Activated CD8-positive, alpha-beta T cell treated with anti-CD3 and anti-CD28 coated beads for 36 hours (primary cell): ENCODE results near the gene ANKRD28. TPM values are rescaled to one million over a fixed set of nuclear protein-coding genes. Genes with fewer than 3 reads are reported as not detected.
A peak's percentile ranks its signal among the peaks of the same experiment; 100 is the strongest.

ENCODE experiments used
- ATAC-seq: fragments of 200-7000 bp; cut with Tn5 transposase; one replicate; pipeline ENCODE4 v1.10.0; 2021; ENCODE audit warnings: mild to moderate bottlenecking, moderate library complexity
- CTCF ChIA-PET: fragments of 350-600 bp; sonication (Branson Sonifier 250); formaldehyde crosslinking; loops from one replicate; lab custom pipeline; 2021; ENCODE audit warnings: antibody characterized with exemption; lab: Charles Lee
- POLR2A ChIA-PET: fragments of 350-600 bp; sonication (Branson Sonifier 250); formaldehyde crosslinking; loops from one replicate; lab custom pipeline; 2021; ENCODE audit warnings: antibody characterized with exemption; lab: Charles Lee
- DNase-seq: peaks from one replicate; pipeline ENCODE4 v3.0.0-alpha.2; 2020
- H3K27ac Mint-ChIP-seq: one replicate; pipeline ENCODE4 v1.8.0; 2021; ENCODE audit warnings: mild to moderate bottlenecking, mixed read lengths
- H3K27me3 Mint-ChIP-seq: one replicate; pipeline ENCODE4 v1.8.0; 2021; ENCODE audit warnings: mixed read lengths
- H3K36me3 Mint-ChIP-seq: one replicate; pipeline ENCODE4 v1.8.0; 2021; ENCODE audit warnings: low read depth, mixed read lengths
- H3K4me1 Mint-ChIP-seq: one replicate; pipeline ENCODE4 v1.8.0; 2021; ENCODE audit warnings: low read depth, mixed read lengths
- H3K4me3 Mint-ChIP-seq: one replicate; pipeline ENCODE4 v1.8.0; 2021; ENCODE audit warnings: mild to moderate bottlenecking, moderate library complexity, mixed read lengths
- H3K9me3 Mint-ChIP-seq: one replicate; pipeline ENCODE4 v1.8.0; 2021; ENCODE audit warnings: mixed read lengths
- CTCF ChIP-seq: fragments of 200-600 bp; IDR thresholded peaks from one replicate; pipeline ENCODE4 v1.8.0; 2022; ENCODE audit warnings: antibody characterized with exemption, mild to moderate bottlenecking
- intact Hi-C: fragments of 100-400 bp; cut with micrococcal nuclease; formaldehyde crosslinking; loops from one replicate; pipeline ENCODE4 v1.10.0; 2022
- total RNA-seq, 2 experiments: library from RNA; stranded (reverse); gene quantifications; one replicate each; pipeline ENCODE4 v1.2.3, GENCODE V29; 2021

The ANKRD28 gene
- total RNA-seq, 2 experiments from 2014 or later: 32.9 to 35.3 TPM

GRCh38 chr3:15679306-15679705, 118.5 kb downstream of the ANKRD28 start:
- Mint-ChIP-seq H3K36me3 (peaks cover 17% of the 10 kb centered on the region), H3K27ac (no peak overlapping the region), H3K4me3 (no peak overlapping the region), H3K27me3 (no peaks in the 10 kb centered on the region), H3K4me1 (no peaks in the 10 kb centered on the region), H3K9me3 (no peaks in the 10 kb centered on the region)
- POLR2A ChIA-PET: no interaction called here
- intact Hi-C loops: no loop called here
- DNase-seq (no peak), ATAC-seq (no peak)
- CTCF ChIA-PET: no interaction called here
- TF ChIP-seq CTCF: no peak

- Mint-ChIP-seq H3K36me3 (peaks cover 15% of the 10 kb centered on the region), H3K27me3 (no peaks in the 10 kb centered on the region), H3K4me3 (no peak overlapping the region), H3K27ac (no peak overlapping the region), H3K4me1 (no peaks in the 10 kb centered on the region), H3K9me3 (no peaks in the 10 kb centered on the region)
- ChIA-PET POLR2A (no interaction called here), CTCF (interaction anchor here (1.9 kb wide), 1 partner anchor 10 kb away, joined by 4 read pairs; no protein-coding TSS in a partner anchor)
- ATAC-seq (no peak), DNase-seq (no peak)
- intact Hi-C loops: no loop called here
- TF ChIP-seq CTCF: no peak
Measured at GRCh38 chr3:15676259-15676658, 121.5 kb downstream of the ANKRD28 start.

GRCh38 chr3:15673536-15673935, 124.2 kb downstream of the ANKRD28 start:
- POLR2A ChIA-PET: interaction anchor here (0.6 kb wide), 1 partner anchor 154 kb away, joined by 3 read pairs; no protein-coding TSS in a partner anchor
- Mint-ChIP-seq H3K4me3 (no peak overlapping the region), H3K9me3 (no peaks in the 10 kb centered on the region), H3K36me3 (peaks cover 20% of the 10 kb centered on the region), H3K27me3 (no peaks in the 10 kb centered on the region), H3K27ac (no peak overlapping the region), H3K4me1 (peaks cover 3% of the 10 kb centered on the region)
- CTCF ChIA-PET: interaction anchor here (1.4 kb wide), 1 partner anchor 15 kb away, joined by 4 read pairs; no protein-coding TSS in a partner anchor
- ATAC-seq (no peak), DNase-seq (no peak)
- no peak for TF ChIP-seq CTCF
- intact Hi-C loops: no loop called here

GRCh38 chr3:15667484-15667883, 130.3 kb downstream of the ANKRD28 start:
- ATAC-seq: peak; percentile 89
- DNase-seq: peak; percentile 78
- H3K9me3 Mint-ChIP-seq: peaks cover 3% of the 10 kb centered on the region
- intact Hi-C loops: no loop called here
- peaks cover 41% of the 10 kb centered on the region for H3K36me3 Mint-ChIP-seq
- no peak for TF ChIP-seq CTCF
- H3K27me3 Mint-ChIP-seq: peaks cover under 1% of the 10 kb centered on the region
- H3K4me1 Mint-ChIP-seq: peaks cover 27% of the 10 kb centered on the region
- H3K4me3 Mint-ChIP-seq: no peak overlapping the region
- ChIA-PET POLR2A (interaction anchor here (0.6 kb wide), 2 partner anchors 15 to 1484 kb away, joined by 3 read pairs; no protein-coding TSS in a partner anchor), CTCF (interaction anchor here (0.7 to 1.4 kb wide), 6 partner anchors 13 to 145 kb away, joined by 3 to 7 read pairs (median 3); no protein-coding TSS in a partner anchor)
- H3K27ac Mint-ChIP-seq: peak overlapping the region; percentile 30

GRCh38 chr3:15666277-15666676, 131.5 kb downstream of the ANKRD28 start:
- H3K9me3 Mint-ChIP-seq: peaks cover 3% of the 10 kb centered on the region
- intact Hi-C loops: no loop called here
- DNase-seq: no peak
- peaks cover 41% of the 10 kb centered on the region for H3K36me3 Mint-ChIP-seq
- no peak overlapping the region for H3K4me3 Mint-ChIP-seq
- ChIA-PET CTCF (no interaction called here), POLR2A (no interaction called here)
- no peak for TF ChIP-seq CTCF
- H3K27me3 Mint-ChIP-seq: peaks cover 3% of the 10 kb centered on the region
- no peak overlapping the region for H3K27ac Mint-ChIP-seq
- peaks cover 27% of the 10 kb centered on the region for H3K4me1 Mint-ChIP-seq
- ATAC-seq: no peak
